PC-9 (cell line): ENCODE results near the gene COL24A1.

ENCODE experiments used
- EZH2 ChIP-seq: fragments of 200-600 bp; sonication (generic); IDR thresholded peaks from 2 replicates; pipeline ENCODE4 v1.8.0; 2017; ENCODE audit warnings: antibody characterized with exemption, low read depth
- TF ChIP-seq, protein P1 (sequence below): fragments of 200-600 bp; sonication (generic); conservative IDR thresholded peaks from 2 replicates; pipeline ENCODE4 v1.6.1; 2017; ENCODE audit warnings: mixed run types, antibody characterized with exemption, mild to moderate bottlenecking, moderate library complexity

DNA sequence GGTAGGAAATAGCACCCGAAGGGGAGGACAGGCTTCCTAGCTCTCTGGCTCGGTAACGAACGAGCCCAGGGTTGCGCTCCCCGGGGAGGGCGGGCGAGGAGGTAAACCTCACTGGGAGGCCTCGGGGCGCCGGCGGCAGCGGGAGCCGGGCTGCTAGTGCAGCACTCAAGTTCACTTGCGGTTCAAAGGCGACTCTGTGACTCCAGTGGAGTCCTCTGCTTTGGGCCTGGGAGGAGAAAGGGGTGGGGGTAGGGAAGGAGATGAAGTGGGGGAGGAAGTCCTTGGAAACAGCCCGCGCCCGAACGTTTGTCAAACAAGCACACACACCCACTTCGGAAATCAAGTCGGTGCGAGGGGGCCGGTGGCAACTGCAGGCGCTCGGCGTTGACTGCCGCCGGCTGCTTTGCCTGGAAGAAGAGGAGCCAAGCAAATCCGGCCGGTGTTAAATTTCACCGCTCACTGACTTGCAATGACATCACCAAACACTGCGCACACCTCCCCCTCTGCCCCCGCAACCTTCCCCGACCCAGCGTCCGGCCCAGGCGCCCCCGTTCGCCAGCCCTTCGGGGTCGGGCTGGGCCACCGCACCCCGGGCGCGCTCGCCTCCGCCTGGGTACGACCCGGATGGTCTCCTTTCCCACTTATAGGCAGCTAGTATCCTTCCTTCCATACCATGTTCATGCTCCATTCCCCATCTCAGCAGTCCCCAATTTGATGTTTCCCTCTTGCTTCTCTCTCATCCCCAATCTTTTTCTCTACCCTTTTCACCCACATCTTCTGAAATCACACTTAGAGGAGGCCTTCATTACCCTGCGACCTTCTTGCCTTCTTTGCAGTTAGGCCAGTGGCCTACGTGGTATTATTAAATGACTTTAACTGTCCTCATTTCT lies at the start of gene COL24A1:
- TF ChIP-seq, protein P1, sequence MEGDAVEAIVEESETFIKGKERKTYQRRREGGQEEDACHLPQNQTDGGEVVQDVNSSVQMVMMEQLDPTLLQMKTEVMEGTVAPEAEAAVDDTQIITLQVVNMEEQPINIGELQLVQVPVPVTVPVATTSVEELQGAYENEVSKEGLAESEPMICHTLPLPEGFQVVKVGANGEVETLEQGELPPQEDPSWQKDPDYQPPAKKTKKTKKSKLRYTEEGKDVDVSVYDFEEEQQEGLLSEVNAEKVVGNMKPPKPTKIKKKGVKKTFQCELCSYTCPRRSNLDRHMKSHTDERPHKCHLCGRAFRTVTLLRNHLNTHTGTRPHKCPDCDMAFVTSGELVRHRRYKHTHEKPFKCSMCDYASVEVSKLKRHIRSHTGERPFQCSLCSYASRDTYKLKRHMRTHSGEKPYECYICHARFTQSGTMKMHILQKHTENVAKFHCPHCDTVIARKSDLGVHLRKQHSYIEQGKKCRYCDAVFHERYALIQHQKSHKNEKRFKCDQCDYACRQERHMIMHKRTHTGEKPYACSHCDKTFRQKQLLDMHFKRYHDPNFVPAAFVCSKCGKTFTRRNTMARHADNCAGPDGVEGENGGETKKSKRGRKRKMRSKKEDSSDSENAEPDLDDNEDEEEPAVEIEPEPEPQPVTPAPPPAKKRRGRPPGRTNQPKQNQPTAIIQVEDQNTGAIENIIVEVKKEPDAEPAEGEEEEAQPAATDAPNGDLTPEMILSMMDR, result no peak
- no peak for TF ChIP-seq EZH2
